ENCODE results near the gene CAMTA2. TPM values are rescaled to one million over a fixed set of nuclear protein-coding genes. Genes with fewer than 3 reads are reported as not detected.
"Not testable (repeated sequence)": the region's sequence is repeated elsewhere in the genome, so short reads cannot be mapped to it uniquely, and the experiment has no call there.

Gene CAMTA2, protein sequence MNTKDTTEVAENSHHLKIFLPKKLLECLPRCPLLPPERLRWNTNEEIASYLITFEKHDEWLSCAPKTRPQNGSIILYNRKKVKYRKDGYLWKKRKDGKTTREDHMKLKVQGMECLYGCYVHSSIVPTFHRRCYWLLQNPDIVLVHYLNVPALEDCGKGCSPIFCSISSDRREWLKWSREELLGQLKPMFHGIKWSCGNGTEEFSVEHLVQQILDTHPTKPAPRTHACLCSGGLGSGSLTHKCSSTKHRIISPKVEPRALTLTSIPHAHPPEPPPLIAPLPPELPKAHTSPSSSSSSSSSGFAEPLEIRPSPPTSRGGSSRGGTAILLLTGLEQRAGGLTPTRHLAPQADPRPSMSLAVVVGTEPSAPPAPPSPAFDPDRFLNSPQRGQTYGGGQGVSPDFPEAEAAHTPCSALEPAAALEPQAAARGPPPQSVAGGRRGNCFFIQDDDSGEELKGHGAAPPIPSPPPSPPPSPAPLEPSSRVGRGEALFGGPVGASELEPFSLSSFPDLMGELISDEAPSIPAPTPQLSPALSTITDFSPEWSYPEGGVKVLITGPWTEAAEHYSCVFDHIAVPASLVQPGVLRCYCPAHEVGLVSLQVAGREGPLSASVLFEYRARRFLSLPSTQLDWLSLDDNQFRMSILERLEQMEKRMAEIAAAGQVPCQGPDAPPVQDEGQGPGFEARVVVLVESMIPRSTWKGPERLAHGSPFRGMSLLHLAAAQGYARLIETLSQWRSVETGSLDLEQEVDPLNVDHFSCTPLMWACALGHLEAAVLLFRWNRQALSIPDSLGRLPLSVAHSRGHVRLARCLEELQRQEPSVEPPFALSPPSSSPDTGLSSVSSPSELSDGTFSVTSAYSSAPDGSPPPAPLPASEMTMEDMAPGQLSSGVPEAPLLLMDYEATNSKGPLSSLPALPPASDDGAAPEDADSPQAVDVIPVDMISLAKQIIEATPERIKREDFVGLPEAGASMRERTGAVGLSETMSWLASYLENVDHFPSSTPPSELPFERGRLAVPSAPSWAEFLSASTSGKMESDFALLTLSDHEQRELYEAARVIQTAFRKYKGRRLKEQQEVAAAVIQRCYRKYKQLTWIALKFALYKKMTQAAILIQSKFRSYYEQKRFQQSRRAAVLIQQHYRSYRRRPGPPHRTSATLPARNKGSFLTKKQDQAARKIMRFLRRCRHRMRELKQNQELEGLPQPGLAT
- total RNA-seq (10 to 100 TPM; 56.1 to 58.7 TPM), polyA plus RNA-seq (10 to 100 TPM in 1 of 3 donors, 1 to 10 TPM in 2; 4.1 to 18.9 (median 6.3) TPM), total RNA-seq (21.2 to 41.2 (median 28.5) reads per million in 6 experiments)

DNA sequence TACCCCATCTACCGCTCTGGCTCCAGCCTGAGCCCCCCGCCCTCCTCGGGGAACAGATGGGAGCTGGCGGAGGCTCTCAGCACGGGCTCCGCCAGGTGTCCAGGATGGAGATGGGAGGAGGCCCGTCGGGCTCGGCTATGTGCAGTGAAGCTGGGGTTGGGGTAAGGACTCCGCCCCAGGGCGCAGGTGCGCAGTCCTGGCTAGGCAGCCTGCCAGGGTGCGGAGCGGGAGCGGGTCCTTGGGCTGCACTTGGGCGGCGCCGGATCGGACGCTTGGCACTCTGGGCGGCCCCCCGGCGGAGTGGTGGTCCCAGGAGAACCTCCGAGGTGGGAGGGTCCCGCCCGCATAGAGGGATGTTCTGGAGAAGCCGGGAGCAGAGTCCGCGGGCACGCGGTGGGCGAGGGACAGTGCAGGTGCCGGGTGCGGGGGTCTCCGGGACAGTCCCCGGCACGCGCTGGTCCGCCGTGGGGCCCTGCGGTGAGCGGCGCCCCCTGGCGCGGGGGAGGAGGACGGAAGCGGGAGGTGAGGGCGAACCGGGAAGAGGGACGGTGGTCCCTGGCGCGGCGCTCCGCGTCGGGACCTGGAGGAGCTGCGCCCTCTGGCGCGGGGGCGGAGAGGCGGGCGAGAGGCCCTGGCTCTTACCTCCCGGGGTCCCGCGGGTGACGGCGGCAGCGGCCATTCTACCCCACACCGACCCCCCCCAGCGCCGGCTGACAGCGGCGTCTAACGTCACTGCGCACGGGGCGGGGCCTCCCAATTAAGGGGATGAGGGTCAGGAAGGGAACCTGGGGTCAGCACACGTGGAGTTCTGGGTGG, at the start of gene CAMTA2:
CAMTA2 (minus strand) TSS at position 725 of the 816 bp plus-strand sequence. CDS start 1,453 bp downstream, outside the sequence.
- Mint-ChIP-seq H3K27me3 (no peaks in the 10 kb centered on the region), H3K4me3 (peak within 1 kb of the TSS; percentile 83 to 97 (median 91)), H3K9me3 (no peaks in the 10 kb centered on the region), H3K4me1 (peaks cover 30 to 49% (median 42%) of the 10 kb centered on the region in 4 donors), H3K36me3 (peaks cover 0 to 27% (median 0%) of the 10 kb centered on the region in 3 donors), H3K27ac (peak within 1 kb of the TSS; percentile 85 to 97 (median 95))
- POLR2A ChIA-PET: interaction anchor here (0.6 to 5.7 kb wide), 18 partner anchors 8 to 197 kb away, joined by 3 to 42 read pairs (median 4); partner anchors contain the start of genes CHRNE, INCA1, KIF1C and PFN1
- ATAC-seq: peak; percentile 89
- peak; percentile 81 to 93 (median 84) for DNase-seq

DNA sequence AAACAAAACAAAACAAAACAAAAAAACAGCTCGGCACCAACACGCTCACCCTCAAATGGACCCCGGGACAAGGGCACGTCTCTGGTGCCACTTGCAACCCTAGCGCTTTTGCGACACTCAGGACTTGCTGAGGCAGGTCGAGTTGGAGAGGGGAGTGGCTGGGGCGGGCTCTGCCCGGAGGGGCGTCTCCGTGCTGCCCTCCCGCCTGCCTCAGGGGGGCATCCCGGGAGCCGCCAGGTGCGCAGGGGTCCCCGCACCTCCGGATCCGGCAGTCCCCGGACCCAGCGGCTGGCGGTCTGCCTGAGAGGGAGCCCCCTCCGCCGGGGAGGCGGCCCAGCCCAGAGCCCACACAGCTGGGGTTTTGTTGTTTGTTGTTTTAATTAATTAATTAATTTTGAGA, 47.8 kb upstream of the CAMTA2 start, which contains the start of gene SLC52A1:
SLC52A1 (minus strand) TSS at position 112 of the 400 bp plus-strand sequence. CDS start 820 bp downstream, outside the sequence.
- peaks cover 7 to 22% (median 16%) of the 10 kb centered on the region in 4 donors for H3K4me1 Mint-ChIP-seq

DNA sequence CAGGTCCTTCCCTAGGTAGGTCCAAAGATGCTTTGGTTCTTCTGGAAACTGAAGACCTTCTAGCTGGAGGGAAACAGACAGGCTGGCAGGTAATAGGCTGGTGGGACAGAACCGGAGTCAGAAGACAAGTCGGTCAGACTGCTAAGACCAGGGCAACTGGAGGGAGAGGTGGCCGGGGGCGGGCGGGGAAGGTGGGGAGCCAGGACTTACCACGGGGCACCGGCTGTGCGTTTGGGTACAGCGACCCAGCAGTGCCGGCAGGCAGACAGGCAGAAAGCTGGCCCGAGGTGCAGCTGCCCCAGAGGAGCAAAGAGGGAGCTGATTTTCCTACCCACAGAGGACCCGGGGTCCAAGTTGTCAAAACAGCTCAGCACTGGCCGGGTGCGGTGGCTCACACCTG, 47.2 kb upstream of the CAMTA2 start:
- ATAC-seq (no peak), DNase-seq (no peak)
- H3K9me3 Mint-ChIP-seq: no peaks in the 10 kb centered on the region
- no peaks in the 10 kb centered on the region for H3K36me3 Mint-ChIP-seq
- H3K27ac Mint-ChIP-seq: peak overlapping the region in 2 of 10 donors; percentile 5 to 38
- peaks cover 5 to 21% (median 16%) of the 10 kb centered on the region in 4 donors for H3K4me1 Mint-ChIP-seq
- no peak overlapping the region for H3K4me3 Mint-ChIP-seq
- peaks cover 0 to 20% (median 4%) of the 10 kb centered on the region in 5 donors for H3K27me3 Mint-ChIP-seq
- POLR2A ChIA-PET: interaction anchor here (0.5 to 2.0 kb wide), 5 partner anchors 11 to 133 kb away, joined by 3 to 8 read pairs (median 5); no protein-coding TSS in a partner anchor

More for the DNA sequence above, 47.8 kb upstream of the CAMTA2 start, which contains the start of gene SLC52A1:
- Mint-ChIP-seq H3K27me3 (peaks cover 0 to 20% (median 4%) of the 10 kb centered on the region in 5 donors), H3K36me3 (no peaks in the 10 kb centered on the region), H3K27ac (peak within 1 kb of the TSS in 3 of 10 donors; percentile 5 to 38 (median 29)), H3K4me3 (no peak within 1 kb of the TSS), H3K9me3 (no peaks in the 10 kb centered on the region)
- peak in 1 of 10 donors; percentile 53 for DNase-seq
- ATAC-seq: peak in 1 of 2 donors; percentile 17
- POLR2A ChIA-PET: interaction anchor here (0.6 to 2.0 kb wide), 6 partner anchors 11 to 38 kb away, joined by 3 to 8 read pairs (median 4); partner anchors contain the start of gene INCA1

DNA sequence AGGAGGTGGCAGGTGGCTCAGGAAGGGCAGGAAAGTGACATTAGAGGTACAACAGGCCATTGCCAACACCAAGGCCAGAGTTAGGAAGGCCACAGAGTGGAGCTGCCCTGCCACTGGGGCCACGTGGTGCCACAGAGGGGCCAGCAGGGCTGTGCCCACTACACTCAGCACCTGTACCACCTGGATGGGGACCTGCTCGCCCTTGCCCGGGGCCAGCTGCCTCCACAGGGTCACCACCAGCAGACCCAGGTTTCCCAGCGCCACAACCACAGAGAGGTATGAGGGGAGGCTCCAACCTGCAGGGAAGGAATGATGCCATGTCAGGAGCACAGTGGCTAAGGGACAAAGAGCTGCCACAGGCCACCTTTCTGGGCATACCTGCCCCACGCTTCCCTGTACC, 46.6 kb upstream of the CAMTA2 start:
- no peak overlapping the region for H3K27ac Mint-ChIP-seq
- DNase-seq: no peak
- ATAC-seq: no peak
- H3K4me1 Mint-ChIP-seq: peaks cover 5 to 21% (median 16%) of the 10 kb centered on the region in 4 donors
- H3K4me3 Mint-ChIP-seq: no peak overlapping the region
- H3K36me3 Mint-ChIP-seq: no peaks in the 10 kb centered on the region
- POLR2A ChIA-PET: interaction anchor here (0.5 to 1.3 kb wide), 4 partner anchors 15 to 132 kb away, joined by 3 to 5 read pairs (median 3); no protein-coding TSS in a partner anchor
- peaks cover 0 to 20% (median 4%) of the 10 kb centered on the region in 5 donors for H3K27me3 Mint-ChIP-seq
- H3K9me3 Mint-ChIP-seq: no peaks in the 10 kb centered on the region

DNA sequence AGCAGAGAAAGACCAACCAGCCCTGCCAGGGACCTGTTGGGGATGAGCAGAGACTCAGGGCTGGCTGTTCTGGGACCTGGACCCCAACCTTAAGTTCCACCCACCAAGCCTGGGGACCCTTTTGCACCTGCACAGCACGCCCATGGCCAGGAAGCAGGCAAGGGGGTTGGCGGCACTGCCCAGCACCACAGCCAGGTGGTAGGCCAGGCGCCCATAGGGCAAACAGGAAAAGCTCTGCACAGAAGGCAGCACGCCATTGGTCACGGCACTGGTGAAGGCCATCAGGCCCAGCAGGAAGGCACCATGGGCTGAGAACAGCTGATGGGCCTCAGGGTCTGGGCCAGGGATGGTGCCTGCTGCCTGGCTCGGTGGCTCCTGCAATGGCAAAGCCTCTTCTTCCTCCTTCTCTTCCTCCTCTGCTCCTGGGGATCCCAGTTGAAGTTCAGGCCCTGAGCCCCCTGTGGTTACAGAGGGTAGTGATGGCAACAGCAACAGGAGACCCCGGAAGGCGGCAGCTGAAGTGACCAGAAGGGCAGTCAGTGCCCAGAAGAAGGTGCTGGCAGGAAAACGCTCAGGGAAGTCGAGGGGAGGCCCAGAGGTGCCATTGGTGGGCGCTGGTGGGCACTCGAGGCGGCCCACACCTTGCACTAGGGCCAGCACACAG, 46.0 kb upstream of the CAMTA2 start:
- Mint-ChIP-seq H3K36me3 (no peaks in the 10 kb centered on the region), H3K27me3 (peaks cover 0 to 20% (median 4%) of the 10 kb centered on the region in 5 donors), H3K4me3 (no peak overlapping the region), H3K27ac (peak overlapping the region in 1 of 10 donors; percentile 3), H3K9me3 (no peaks in the 10 kb centered on the region), H3K4me1 (peaks cover 5 to 21% (median 16%) of the 10 kb centered on the region in 4 donors)
- DNase-seq (no peak), ATAC-seq (no peak)
- POLR2A ChIA-PET: interaction anchor here (0.7 to 1.3 kb wide), 3 partner anchors 16 to 132 kb away, joined by 3 to 8 read pairs (median 3); no protein-coding TSS in a partner anchor

DNA sequence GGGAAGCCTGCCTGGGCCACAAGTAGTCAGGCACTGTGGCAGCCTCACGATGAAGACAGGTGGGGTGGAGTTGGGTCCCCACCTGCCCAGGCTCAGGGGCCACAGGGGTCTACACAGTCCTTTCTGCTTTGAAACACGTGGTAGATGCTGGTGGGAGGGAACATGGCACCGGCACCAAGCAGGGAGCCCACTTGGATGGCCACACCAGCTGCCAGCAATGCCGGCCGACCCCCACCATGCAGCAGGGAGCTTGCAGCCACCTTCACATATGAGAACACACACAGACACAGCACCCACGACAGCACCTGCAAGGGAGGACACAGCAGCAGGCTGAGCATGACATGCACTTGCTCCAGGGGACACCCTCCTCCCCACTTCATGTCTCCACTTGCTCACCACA, 45.4 kb upstream of the CAMTA2 start:
- POLR2A ChIA-PET: interaction anchor here (0.7 kb wide), 1 partner anchor 17 kb away, joined by 8 read pairs; no protein-coding TSS in a partner anchor
- H3K27ac Mint-ChIP-seq: peak overlapping the region in 1 of 10 donors; percentile 15
- no peak overlapping the region for H3K4me3 Mint-ChIP-seq
- no peak for DNase-seq
- H3K27me3 Mint-ChIP-seq: peaks cover 0 to 20% (median 4%) of the 10 kb centered on the region in 5 donors
- ATAC-seq: no peak
- H3K9me3 Mint-ChIP-seq: no peaks in the 10 kb centered on the region
- H3K36me3 Mint-ChIP-seq: no peaks in the 10 kb centered on the region
- H3K4me1 Mint-ChIP-seq: peaks cover 5 to 21% (median 17%) of the 10 kb centered on the region in 4 donors

DNA sequence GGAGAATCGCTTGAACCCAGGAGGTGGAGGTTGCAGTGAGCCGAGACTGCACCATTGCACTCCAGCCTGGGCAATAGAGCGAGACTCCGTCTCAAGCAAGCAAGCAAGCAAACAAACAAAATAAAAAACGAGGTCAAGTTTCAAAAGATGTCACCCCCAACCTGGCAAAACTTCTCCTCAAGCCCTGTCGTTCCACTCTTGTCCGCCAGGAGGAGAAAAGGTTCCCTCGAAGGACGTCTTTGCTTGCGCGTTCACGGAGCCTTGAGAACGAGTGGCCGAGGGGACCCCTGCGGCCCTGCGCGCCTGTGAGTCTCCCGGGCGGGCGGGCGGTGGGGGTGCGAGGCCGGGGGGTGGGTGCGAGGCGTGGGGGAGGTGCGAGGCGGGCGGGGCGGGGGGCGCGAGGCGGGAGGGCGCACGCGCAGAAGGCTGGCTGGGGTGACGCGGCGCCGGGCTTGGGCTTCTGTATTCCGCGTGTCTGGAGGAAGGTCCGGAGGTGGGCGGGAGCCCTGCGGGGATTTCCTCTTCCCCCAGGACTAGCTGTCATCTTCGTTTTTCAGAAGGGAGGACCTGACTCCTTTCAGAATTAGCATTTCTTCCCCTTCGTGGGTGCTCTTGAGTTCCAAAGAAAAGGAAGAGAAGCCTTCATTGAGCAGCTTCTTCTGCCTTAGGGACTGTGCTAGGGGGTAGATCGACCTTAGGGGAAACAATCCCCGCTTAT, 44.0 kb upstream of the CAMTA2 start:
- Mint-ChIP-seq H3K4me1 (peaks cover 5 to 21% (median 17%) of the 10 kb centered on the region in 4 donors), H3K4me3 (peak overlapping the region; percentile 76 to 88 (median 85)), H3K9me3 (no peaks in the 10 kb centered on the region), H3K27ac (peak overlapping the region; percentile 76 to 91 (median 85)), H3K27me3 (peaks cover 0 to 18% (median 4%) of the 10 kb centered on the region in 5 donors), H3K36me3 (no peaks in the 10 kb centered on the region)
- peak; percentile 61 to 91 (median 80) for DNase-seq
- peak; percentile 84 to 87 for ATAC-seq
- POLR2A ChIA-PET: interaction anchor here (0.7 to 3.0 kb wide), 9 partner anchors 10 to 662 kb away, joined by 3 to 9 read pairs (median 4); partner anchors contain the start of genes RNF167, SLC25A11 and SPAG7

DNA sequence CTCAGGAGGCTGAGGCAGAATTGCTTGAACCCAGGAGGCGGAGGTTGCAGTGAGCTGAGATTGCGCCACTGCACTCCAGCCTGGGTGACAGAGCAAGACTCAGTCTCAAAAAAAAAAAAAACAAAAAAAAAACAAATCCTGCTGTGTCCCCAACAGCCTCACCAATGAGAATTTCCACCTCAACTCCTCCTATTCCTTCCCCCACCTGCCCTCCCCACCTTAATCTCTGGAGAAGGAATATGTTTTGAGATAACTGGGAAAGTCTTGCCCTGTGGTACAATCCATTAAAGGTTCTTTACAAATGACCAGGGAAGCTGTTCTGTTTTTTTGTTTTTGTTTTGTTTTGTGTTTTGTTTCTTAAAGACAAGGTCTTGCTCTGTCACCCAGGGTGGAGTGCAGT, 42.7 kb upstream of the CAMTA2 start:
- POLR2A ChIA-PET: interaction anchor here (0.9 to 3.0 kb wide), 6 partner anchors 11 to 121 kb away, joined by 3 to 9 read pairs (median 4); partner anchors contain the start of genes INCA1, KIF1C, RNF167 and SLC25A11
- DNase-seq, H3K36me3 Mint-ChIP-seq, H3K9me3 Mint-ChIP-seq, ATAC-seq: not testable (repeated sequence)
- Mint-ChIP-seq H3K4me3 (peak overlapping the region in 1 of 10 donors; percentile 83), H3K4me1 (peaks cover 5 to 21% (median 17%) of the 10 kb centered on the region in 4 donors), H3K27me3 (peaks cover 0 to 15% (median 4%) of the 10 kb centered on the region in 5 donors), H3K27ac (peak overlapping the region in 5 of 10 donors; percentile 24 to 91 (median 76))

DNA sequence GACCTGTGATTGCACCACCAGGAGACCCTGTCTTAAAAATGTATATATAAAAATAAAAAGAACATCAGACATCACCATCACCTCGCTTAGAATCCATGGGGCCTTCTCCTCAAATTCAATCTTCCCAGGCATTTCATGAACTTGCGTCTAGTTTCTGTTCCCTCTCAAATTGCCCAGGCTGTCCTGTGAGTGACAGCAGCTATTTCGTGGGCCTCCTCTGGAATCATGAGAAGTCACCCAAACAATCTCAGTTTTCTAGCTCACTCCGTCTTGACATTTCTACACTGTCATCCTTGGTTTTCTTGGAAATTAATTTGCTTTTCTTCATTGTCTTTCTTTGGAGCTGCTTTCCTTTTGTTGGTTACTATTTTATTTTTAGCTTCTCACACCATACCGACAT, 40.4 kb upstream of the CAMTA2 start:
- H3K4me1 Mint-ChIP-seq: peaks cover 3 to 21% (median 18%) of the 10 kb centered on the region in 4 donors
- POLR2A ChIA-PET: no interaction called here
- ATAC-seq: no peak
- H3K36me3 Mint-ChIP-seq: peaks cover 0 to 4% (median 0%) of the 10 kb centered on the region in 3 donors
- no peak overlapping the region for H3K4me3 Mint-ChIP-seq
- peak overlapping the region in 1 of 10 donors; percentile 39 for H3K27ac Mint-ChIP-seq
- H3K9me3 Mint-ChIP-seq: no peaks in the 10 kb centered on the region
- DNase-seq: peak in 1 of 10 donors; percentile 4
- peaks cover 0 to 2% (median 0%) of the 10 kb centered on the region in 5 donors for H3K27me3 Mint-ChIP-seq
